Astrocyte (in vitro differentiated cells and primary cell): ENCODE data around the gene STRN3. TPM values are rescaled to one million over a fixed set of nuclear protein-coding genes. Genes with fewer than 3 reads are reported as not detected.

Experiments
- DNase-seq: peaks from one replicate; pipeline ENCODE4 v3.0.0-alpha.2; 2010; ENCODE audit warnings: low read depth
- FAIRE-seq: peaks from 2 replicates; lab custom pipeline; 2011; peaks lifted over from hg19 to GRCh38; lab: Jason Lieb, UNC
- H2AFZ ChIP-seq: 2 replicates; pipeline ENCODE4 v1.6.0; 2012; ENCODE audit warnings: low read depth, low read length, inconsistent platforms
- H3K27ac ChIP-seq: 2 replicates; pipeline ENCODE4 v1.5.1; 2011; ENCODE audit warnings: low read depth, low read length, inconsistent platforms
- H3K27me3 ChIP-seq: 2 replicates; pipeline ENCODE4 v1.6.0; 2011; ENCODE audit warnings: low read length, inconsistent platforms; ENCODE audit not compliant: insufficient read depth
- H3K36me3 ChIP-seq: 2 replicates; pipeline ENCODE4 v1.5.1; 2011; ENCODE audit warnings: low read length, inconsistent platforms; ENCODE audit not compliant: insufficient read depth
- H3K4me1 ChIP-seq: 2 replicates; pipeline ENCODE4 v1.5.1; 2011; ENCODE audit warnings: low read length, inconsistent platforms; ENCODE audit not compliant: insufficient read depth
- H3K4me2 ChIP-seq: 2 replicates; pipeline ENCODE4 v1.6.0; 2012; ENCODE audit warnings: low read length, inconsistent platforms
- H3K4me3 ChIP-seq: 2 replicates; pipeline ENCODE4 v1.5.1; 2011; ENCODE audit warnings: low read depth, mild to moderate bottlenecking, low read length, inconsistent platforms; ENCODE audit not compliant: insufficient read depth
- H3K79me2 ChIP-seq: 2 replicates; pipeline ENCODE4 v1.6.0; 2012; ENCODE audit warnings: mild to moderate bottlenecking, low read length, inconsistent platforms; ENCODE audit not compliant: insufficient read depth
- H3K9ac ChIP-seq: 2 replicates; pipeline ENCODE4 v1.6.0; 2012; ENCODE audit warnings: mild to moderate bottlenecking, low read length, inconsistent platforms
- H3K9me3 ChIP-seq: 2 replicates; pipeline ENCODE4 v1.5.1; 2012; ENCODE audit warnings: low read depth, mild to moderate bottlenecking, low read length, inconsistent platforms; ENCODE audit not compliant: insufficient read depth
- H4K20me1 ChIP-seq: 2 replicates; pipeline ENCODE4 v1.6.0; 2012; ENCODE audit warnings: low read length, inconsistent platforms; ENCODE audit not compliant: insufficient read depth
- H3K27ac Mint-ChIP-seq: one replicate; pipeline ENCODE4 v1.8.0; 2021; ENCODE audit warnings: mild to moderate bottlenecking, mixed read lengths; ENCODE audit not compliant: unreplicated experiment
- H3K27me3 Mint-ChIP-seq: one replicate; pipeline ENCODE4 v1.8.0; 2021; ENCODE audit warnings: low read depth, mixed read lengths; ENCODE audit not compliant: unreplicated experiment
- H3K36me3 Mint-ChIP-seq: one replicate; pipeline ENCODE4 v1.8.0; 2021; ENCODE audit warnings: low read depth, mixed read lengths; ENCODE audit not compliant: unreplicated experiment
- H3K4me1 Mint-ChIP-seq: one replicate; pipeline ENCODE4 v1.8.0; 2021; ENCODE audit warnings: low read depth, mixed read lengths; ENCODE audit not compliant: unreplicated experiment
- H3K4me3 Mint-ChIP-seq: one replicate; pipeline ENCODE4 v1.8.0; 2021; ENCODE audit warnings: mild to moderate bottlenecking, moderate library complexity, mixed read lengths; ENCODE audit not compliant: unreplicated experiment
- H3K9me3 Mint-ChIP-seq: one replicate; pipeline ENCODE4 v1.8.0; 2021; ENCODE audit warnings: mild to moderate bottlenecking, mixed read lengths; ENCODE audit not compliant: unreplicated experiment
- EZH2 ChIP-seq: IDR thresholded peaks from 2 replicates; pipeline ENCODE4 v1.6.1; 2012; ENCODE audit warnings: mild to moderate bottlenecking, low read length, inconsistent platforms; ENCODE audit not compliant: insufficient read depth
- total RNA-seq: library from RNA; stranded (reverse); gene quantifications from 2 replicates; pipeline ENCODE4 v1.2.1, GENCODE V29; 2021
- TF ChIP-seq, protein P1 (sequence below): IDR thresholded peaks from 2 replicates; pipeline ENCODE4 v1.5.1; 2011; ENCODE audit warnings: low read depth, mild to moderate bottlenecking, inconsistent platforms, low read length, moderate library complexity; ENCODE audit not compliant: insufficient read depth

STRN3 gene
- total RNA-seq, 1 donor from 2014 or later = 48.4 TPM

- Histone ChIP-seq H3K4me1 (no peaks in the 10 kb centered on the region), H3K36me3 (peaks cover 10% of the 10 kb centered on the region), H3K4me2 (no peak overlapping the region), H3K27ac (no peak overlapping the region), H3K9ac (no peak overlapping the region), H3K79me2 (peaks cover 72% of the 10 kb centered on the region), H3K4me3 (no peak overlapping the region), H2AFZ (no peak overlapping the region), H3K27me3 (no peaks in the 10 kb centered on the region), H3K9me3 (no peaks in the 10 kb centered on the region), H4K20me1 (peaks cover 62% of the 10 kb centered on the region)
- H3K27ac Mint-ChIP-seq = no peak overlapping the region
- no peaks in the 10 kb centered on the region for H3K27me3 Mint-ChIP-seq
- no peaks in the 10 kb centered on the region for H3K36me3 Mint-ChIP-seq
- H3K9me3 Mint-ChIP-seq = no peaks in the 10 kb centered on the region
- no peak for TF ChIP-seq EZH2
- TF ChIP-seq, protein P1, sequence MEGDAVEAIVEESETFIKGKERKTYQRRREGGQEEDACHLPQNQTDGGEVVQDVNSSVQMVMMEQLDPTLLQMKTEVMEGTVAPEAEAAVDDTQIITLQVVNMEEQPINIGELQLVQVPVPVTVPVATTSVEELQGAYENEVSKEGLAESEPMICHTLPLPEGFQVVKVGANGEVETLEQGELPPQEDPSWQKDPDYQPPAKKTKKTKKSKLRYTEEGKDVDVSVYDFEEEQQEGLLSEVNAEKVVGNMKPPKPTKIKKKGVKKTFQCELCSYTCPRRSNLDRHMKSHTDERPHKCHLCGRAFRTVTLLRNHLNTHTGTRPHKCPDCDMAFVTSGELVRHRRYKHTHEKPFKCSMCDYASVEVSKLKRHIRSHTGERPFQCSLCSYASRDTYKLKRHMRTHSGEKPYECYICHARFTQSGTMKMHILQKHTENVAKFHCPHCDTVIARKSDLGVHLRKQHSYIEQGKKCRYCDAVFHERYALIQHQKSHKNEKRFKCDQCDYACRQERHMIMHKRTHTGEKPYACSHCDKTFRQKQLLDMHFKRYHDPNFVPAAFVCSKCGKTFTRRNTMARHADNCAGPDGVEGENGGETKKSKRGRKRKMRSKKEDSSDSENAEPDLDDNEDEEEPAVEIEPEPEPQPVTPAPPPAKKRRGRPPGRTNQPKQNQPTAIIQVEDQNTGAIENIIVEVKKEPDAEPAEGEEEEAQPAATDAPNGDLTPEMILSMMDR = no peak
- DNase-seq = no peak
- H3K4me3 Mint-ChIP-seq = no peak overlapping the region
- no peak for FAIRE-seq
- H3K4me1 Mint-ChIP-seq = peaks cover 16% of the 10 kb centered on the region
These were observed 68.3 kb downstream of the STRN3 start for GRCh38 chr14:30957813-30958370.

GRCh38 chr14:30949651-30950050, 76.5 kb downstream of the STRN3 start:
- Mint-ChIP-seq H3K4me3 (no peak overlapping the region), H3K36me3 (peaks cover 14% of the 10 kb centered on the region), H3K9me3 (no peaks in the 10 kb centered on the region), H3K27ac (no peak overlapping the region), H3K27me3 (no peaks in the 10 kb centered on the region), H3K4me1 (peaks cover 12% of the 10 kb centered on the region)
- Histone ChIP-seq H4K20me1 (peaks cover 16% of the 10 kb centered on the region), H3K27me3 (no peaks in the 10 kb centered on the region), H3K79me2 (peaks cover 26% of the 10 kb centered on the region), H3K27ac (no peak overlapping the region), H3K9me3 (no peaks in the 10 kb centered on the region), H3K36me3 (peaks cover 30% of the 10 kb centered on the region), H3K4me1 (no peaks in the 10 kb centered on the region), H2AFZ (no peak overlapping the region), H3K4me3 (no peak overlapping the region), H3K9ac (no peak overlapping the region), H3K4me2 (no peak overlapping the region)
- DNase-seq = no peak
- FAIRE-seq = no peak
- TF ChIP-seq, protein P1 = no peak
- no peak for TF ChIP-seq EZH2

DNA sequence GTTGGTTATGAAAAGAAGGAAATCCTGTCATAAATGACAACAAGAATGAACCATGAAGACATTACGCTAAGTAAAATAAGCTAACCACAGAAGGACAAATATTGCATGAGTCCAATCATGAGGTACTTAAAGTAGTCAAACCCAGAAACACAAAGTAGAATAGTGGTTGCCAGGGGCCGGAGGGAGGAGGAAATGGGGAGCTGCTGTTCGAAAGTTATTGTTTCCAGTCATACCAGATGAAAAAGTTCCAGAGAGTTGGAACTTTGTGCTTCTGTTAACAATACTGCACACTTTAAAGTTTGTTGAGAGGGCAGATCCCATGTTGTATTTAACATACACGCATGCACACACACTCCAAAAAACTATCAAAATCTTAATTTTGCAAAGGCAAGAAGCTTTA, 82.5 kb downstream of the STRN3 start:
- Histone ChIP-seq H4K20me1 (peaks cover 32% of the 10 kb centered on the region), H3K4me2 (no peak overlapping the region), H3K79me2 (peaks cover 35% of the 10 kb centered on the region), H3K27ac (no peak overlapping the region), H2AFZ (no peak overlapping the region), H3K36me3 (peaks cover 28% of the 10 kb centered on the region), H3K4me1 (no peaks in the 10 kb centered on the region), H3K27me3 (no peaks in the 10 kb centered on the region), H3K9ac (no peak overlapping the region), H3K4me3 (no peak overlapping the region), H3K9me3 (no peaks in the 10 kb centered on the region)
- no peak for TF ChIP-seq EZH2
- Mint-ChIP-seq H3K9me3 (no peaks in the 10 kb centered on the region), H3K27me3 (no peaks in the 10 kb centered on the region), H3K36me3 (peaks cover 11% of the 10 kb centered on the region), H3K4me1 (peaks cover 11% of the 10 kb centered on the region), H3K27ac (no peak overlapping the region), H3K4me3 (no peak overlapping the region)
- no peak for DNase-seq
- FAIRE-seq = no peak
